PFSK-1 (cell line): ENCODE results near the gene ADPGK.

Source experiments
- FOXP2 ChIP-seq: optimal IDR thresholded peaks from 2 replicates; pipeline ENCODE3; 2011; ENCODE audit warnings: borderline replicate concordance, control low read depth, inconsistent platforms; ENCODE audit not compliant: insufficient read depth; ENCODE audit errors: extremely low read length, extremely low read depth
- POLR2AphosphoS5 ChIP-seq: IDR thresholded peaks from 2 replicates; pipeline ENCODE4 v1.6.1; 2012; ENCODE audit warnings: low read depth, mild to moderate bottlenecking, control low read depth, low read length, moderate library complexity
- SIN3A ChIP-seq: IDR thresholded peaks from 2 replicates; pipeline ENCODE4 v1.6.1; 2012; ENCODE audit warnings: mild to moderate bottlenecking, low read length, moderate library complexity, borderline replicate concordance; ENCODE audit not compliant: insufficient read depth
- TAF1 ChIP-seq: IDR thresholded peaks from 2 replicates; pipeline ENCODE4 v1.6.1; 2012; ENCODE audit warnings: low read length, control low read depth, borderline replicate concordance; ENCODE audit not compliant: insufficient read depth
- TF ChIP-seq, protein P1 (sequence below), 2 experiments: IDR thresholded peaks; 2 replicates each; pipeline versions ENCODE4 v1.6.1 to v1.8.0; 2011 to 2012; ENCODE audit warnings: low read depth in 2 of 2, low read length in 2 of 2, control low read depth in 1 of 2, inconsistent platforms in 1 of 2, mild to moderate bottlenecking in 1 of 2, moderate library complexity in 1 of 2; ENCODE audit not compliant: insufficient read depth in 1 of 2

DNA sequence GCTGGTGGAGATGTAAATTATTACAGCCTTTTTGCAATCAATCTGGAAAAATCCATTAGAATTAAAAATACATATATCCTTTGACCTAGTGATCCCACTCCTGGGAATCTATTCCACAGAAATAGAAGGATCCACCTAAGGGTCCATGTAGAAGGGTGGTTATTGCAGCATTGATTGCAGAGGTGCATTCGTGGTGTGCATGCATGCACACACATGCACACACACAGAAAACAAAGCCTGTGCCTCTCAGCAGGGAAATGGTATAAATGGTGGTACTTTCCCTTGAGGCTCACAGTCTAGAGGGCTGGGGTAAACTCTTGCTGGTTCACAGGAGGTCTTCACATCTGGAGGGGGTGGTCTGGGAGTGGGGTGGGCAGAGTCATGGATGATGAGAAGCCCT, 19.4 kb upstream of the ADPGK start:
- TF ChIP-seq POLR2AphosphoS5 (no peak), TAF1 (no peak), FOXP2 (no peak), SIN3A (no peak)
- TF ChIP-seq, protein P1, sequence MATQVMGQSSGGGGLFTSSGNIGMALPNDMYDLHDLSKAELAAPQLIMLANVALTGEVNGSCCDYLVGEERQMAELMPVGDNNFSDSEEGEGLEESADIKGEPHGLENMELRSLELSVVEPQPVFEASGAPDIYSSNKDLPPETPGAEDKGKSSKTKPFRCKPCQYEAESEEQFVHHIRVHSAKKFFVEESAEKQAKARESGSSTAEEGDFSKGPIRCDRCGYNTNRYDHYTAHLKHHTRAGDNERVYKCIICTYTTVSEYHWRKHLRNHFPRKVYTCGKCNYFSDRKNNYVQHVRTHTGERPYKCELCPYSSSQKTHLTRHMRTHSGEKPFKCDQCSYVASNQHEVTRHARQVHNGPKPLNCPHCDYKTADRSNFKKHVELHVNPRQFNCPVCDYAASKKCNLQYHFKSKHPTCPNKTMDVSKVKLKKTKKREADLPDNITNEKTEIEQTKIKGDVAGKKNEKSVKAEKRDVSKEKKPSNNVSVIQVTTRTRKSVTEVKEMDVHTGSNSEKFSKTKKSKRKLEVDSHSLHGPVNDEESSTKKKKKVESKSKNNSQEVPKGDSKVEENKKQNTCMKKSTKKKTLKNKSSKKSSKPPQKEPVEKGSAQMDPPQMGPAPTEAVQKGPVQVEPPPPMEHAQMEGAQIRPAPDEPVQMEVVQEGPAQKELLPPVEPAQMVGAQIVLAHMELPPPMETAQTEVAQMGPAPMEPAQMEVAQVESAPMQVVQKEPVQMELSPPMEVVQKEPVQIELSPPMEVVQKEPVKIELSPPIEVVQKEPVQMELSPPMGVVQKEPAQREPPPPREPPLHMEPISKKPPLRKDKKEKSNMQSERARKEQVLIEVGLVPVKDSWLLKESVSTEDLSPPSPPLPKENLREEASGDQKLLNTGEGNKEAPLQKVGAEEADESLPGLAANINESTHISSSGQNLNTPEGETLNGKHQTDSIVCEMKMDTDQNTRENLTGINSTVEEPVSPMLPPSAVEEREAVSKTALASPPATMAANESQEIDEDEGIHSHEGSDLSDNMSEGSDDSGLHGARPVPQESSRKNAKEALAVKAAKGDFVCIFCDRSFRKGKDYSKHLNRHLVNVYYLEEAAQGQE (IDR thresholded peaks at IDR 0.05; ENCODE audit: insufficient read depth in 1 of 2, low read depth in 2 of 2, low read length in 2 of 2): no peak
